H9 (cell line): ENCODE data around the gene GSK3A. TPM values are rescaled to one million over a fixed set of nuclear protein-coding genes. Genes with fewer than 3 reads are reported as not detected.

Experiments used
- DNase-seq: peaks from one replicate; pipeline ENCODE4 v3.0.0-alpha.2; 2017
- H2AFZ ChIP-seq: one replicate; pipeline ENCODE4 v1.6.1; 2013; ENCODE audit warnings: mild to moderate bottlenecking, low read length, control low read depth, moderate library complexity
- H2AK5ac ChIP-seq: 2 replicates; pipeline ENCODE4 v1.6.1; 2013; ENCODE audit warnings: low read length, control low read depth, mixed read lengths; ENCODE audit not compliant: insufficient read length
- H2BK120ac ChIP-seq: one replicate; pipeline ENCODE4 v1.6.1; 2013; ENCODE audit warnings: low read depth, mild to moderate bottlenecking, low read length, control low read depth, inconsistent platforms; ENCODE audit not compliant: poor library complexity, severe bottlenecking
- H2BK12ac ChIP-seq: 2 replicates; pipeline ENCODE4 v1.6.1; 2013; ENCODE audit warnings: low read length, control low read depth, mixed read lengths, low read depth; ENCODE audit not compliant: insufficient read length
- H2BK15ac ChIP-seq: 2 replicates; pipeline ENCODE4 v1.6.1; 2013; ENCODE audit warnings: low read depth, low read length, control low read depth
- H2BK20ac ChIP-seq: one replicate; pipeline ENCODE4 v1.6.1; 2013; ENCODE audit warnings: low read depth, mild to moderate bottlenecking, low read length, control low read depth, inconsistent platforms; ENCODE audit not compliant: poor library complexity, severe bottlenecking
- H2BK5ac ChIP-seq: 2 replicates; pipeline ENCODE4 v1.6.1; 2013; ENCODE audit warnings: low read length, control low read depth, mixed read lengths; ENCODE audit not compliant: insufficient read length
- H3K14ac ChIP-seq: 2 replicates; pipeline ENCODE4 v1.6.1; 2013; ENCODE audit warnings: low read length, control low read depth; ENCODE audit not compliant: insufficient read depth
- H3K18ac ChIP-seq: 2 replicates; pipeline ENCODE4 v1.6.1; 2013; ENCODE audit warnings: low read depth, mild to moderate bottlenecking, mixed read lengths, low read length, control low read depth; ENCODE audit not compliant: insufficient read length
- H3K23ac ChIP-seq: 2 replicates; pipeline ENCODE4 v1.6.1; 2013; ENCODE audit warnings: low read length, control low read depth, mixed read lengths, low read depth; ENCODE audit not compliant: insufficient read length
- H3K23me2 ChIP-seq: 2 replicates; pipeline ENCODE4 v1.6.1; 2013; ENCODE audit warnings: low read depth, mild to moderate bottlenecking, mixed read lengths, low read length, control low read depth; ENCODE audit not compliant: insufficient read length, poor library complexity, severe bottlenecking
- H3K27ac ChIP-seq: 2 replicates; pipeline ENCODE4 v1.5.1; 2013; ENCODE audit warnings: low read length, control low read depth, mixed read lengths, low read depth; ENCODE audit not compliant: insufficient read length
- H3K27me3 ChIP-seq: 2 replicates; pipeline ENCODE4 v1.6.1; 2013; ENCODE audit warnings: low read length, control low read depth, inconsistent platforms; ENCODE audit not compliant: insufficient read depth
- H3K4ac ChIP-seq: 2 replicates; pipeline ENCODE4 v1.6.1; 2013; ENCODE audit warnings: low read depth, mild to moderate bottlenecking, control low read depth, inconsistent platforms, low read length, moderate library complexity
- H3K4me1 ChIP-seq: 2 replicates; pipeline ENCODE4 v1.6.1; 2013; ENCODE audit warnings: low read length, control low read depth, inconsistent platforms; ENCODE audit not compliant: insufficient read depth
- H3K4me2 ChIP-seq: 2 replicates; pipeline ENCODE4 v1.6.1; 2013; ENCODE audit warnings: low read length, control low read depth, mixed read lengths; ENCODE audit not compliant: insufficient read length, insufficient read depth
- H3K56ac ChIP-seq: 2 replicates; pipeline ENCODE4 v1.6.1; 2013; ENCODE audit warnings: low read depth, mild to moderate bottlenecking, mixed read lengths, low read length, control low read depth; ENCODE audit not compliant: insufficient read length
- H3K79me1 ChIP-seq: 2 replicates; pipeline ENCODE4 v1.6.1; 2013; ENCODE audit warnings: low read depth, mild to moderate bottlenecking, moderate library complexity, low read length, control low read depth, inconsistent platforms; ENCODE audit not compliant: insufficient read depth, poor library complexity, severe bottlenecking
- H3K79me2 ChIP-seq: 2 replicates; pipeline ENCODE4 v1.6.1; 2013; ENCODE audit warnings: low read length, control low read depth, inconsistent platforms; ENCODE audit not compliant: insufficient read depth
- H3K9ac ChIP-seq: 2 replicates; pipeline ENCODE4 v1.6.1; 2013; ENCODE audit warnings: low read length, control low read depth, mixed read lengths; ENCODE audit not compliant: insufficient read length; ENCODE audit errors: extremely low read depth
- H3K9me3 ChIP-seq: one replicate; pipeline ENCODE4 v1.6.1; 2013; ENCODE audit warnings: low read depth, low read length, inconsistent platforms; ENCODE audit not compliant: control insufficient read depth
- H3T11ph ChIP-seq: one replicate; pipeline ENCODE4 v1.6.1; 2013; ENCODE audit warnings: mild to moderate bottlenecking, low read length, control low read depth, inconsistent platforms
- H4K20me1 ChIP-seq: one replicate; pipeline ENCODE4 v1.6.1; 2013; ENCODE audit not compliant: control insufficient read depth, insufficient read length, insufficient read depth
- H4K5ac ChIP-seq: 2 replicates; pipeline ENCODE4 v1.6.1; 2013; ENCODE audit warnings: low read depth, mild to moderate bottlenecking, mixed read lengths, low read length, control low read depth; ENCODE audit not compliant: insufficient read length
- H4K8ac ChIP-seq: replicated peaks from 2 replicates; pipeline ENCODE4 v1.6.1; 2013; ENCODE audit warnings: low read length, control low read depth, mixed read lengths, low read depth; ENCODE audit not compliant: insufficient read length
- H4K91ac ChIP-seq: 2 replicates; pipeline ENCODE4 v1.6.1; 2013; ENCODE audit warnings: low read depth, mild to moderate bottlenecking, moderate library complexity, mixed read lengths, low read length, control low read depth; ENCODE audit not compliant: insufficient read length
- H3K27ac Mint-ChIP-seq, 3 experiments: 2 replicates in 2 of 3; 3 replicates in 1 of 3; pipeline ENCODE4 v1.8.0; 2020 to 2021; ENCODE audit warnings: mixed read lengths in 3 of 3, mild to moderate bottlenecking in 1 of 3, moderate library complexity in 1 of 3
- H3K27me3 Mint-ChIP-seq: 2 replicates; pipeline ENCODE4 v1.8.0; 2021; ENCODE audit warnings: low read depth, mild to moderate bottlenecking, moderate library complexity, mixed read lengths
- H3K36me3 Mint-ChIP-seq, 3 experiments: 2 replicates in 2 of 3; 3 replicates in 1 of 3; pipeline ENCODE4 v1.8.0; 2020 to 2021; ENCODE audit warnings: low read depth in 3 of 3, mixed read lengths in 3 of 3; ENCODE audit not compliant: insufficient read depth in 1 of 3
- H3K4me1 Mint-ChIP-seq, 2 experiments: 2 replicates each; pipeline ENCODE4 v1.8.0; 2020; ENCODE audit warnings: mixed read lengths in 2 of 2
- H3K4me3 Mint-ChIP-seq, 2 experiments: 2 replicates in 1 of 2; 3 replicates in 1 of 2; pipeline ENCODE4 v1.8.0; 2020 to 2021; ENCODE audit warnings: mild to moderate bottlenecking in 2 of 2, mixed read lengths in 2 of 2, moderate library complexity in 1 of 2
- H3K9me3 Mint-ChIP-seq, 2 experiments: 2 replicates in 1 of 2; 3 replicates in 1 of 2; pipeline ENCODE4 v1.8.0; 2020; ENCODE audit warnings: mild to moderate bottlenecking in 2 of 2, mixed read lengths in 2 of 2, moderate library complexity in 1 of 2
- WGBS: extraction: QIAGEN DNeasy Blood & Tissue Kit; methylation state at CpG from one replicate; pipeline ENCODE4 v1.1.7; 2013; ENCODE audit warnings: missing lambda C conversion rate, low lambda C conversion rate, mixed read lengths; ENCODE audit not compliant: insufficient read length; ENCODE audit errors: extremely low coverage; 5-methylcytosine and 5-hydroxymethylcytosine counted together
- total RNA-seq: library from RNA; stranded (reverse); gene quantifications from 2 replicates; pipeline ENCODE4 v1.2.1, GENCODE V29; 2021
- TF ChIP-seq, protein P1 (sequence below): fragments of 200-600 bp; sonication (generic); conservative IDR thresholded peaks from 3 replicates; pipeline ENCODE4 v1.8.0; 2021; ENCODE audit warnings: antibody characterized with exemption, mild to moderate bottlenecking

The GSK3A gene
- total RNA-seq, 1 experiment from 2014 or later = 52.4 TPM

DNA sequence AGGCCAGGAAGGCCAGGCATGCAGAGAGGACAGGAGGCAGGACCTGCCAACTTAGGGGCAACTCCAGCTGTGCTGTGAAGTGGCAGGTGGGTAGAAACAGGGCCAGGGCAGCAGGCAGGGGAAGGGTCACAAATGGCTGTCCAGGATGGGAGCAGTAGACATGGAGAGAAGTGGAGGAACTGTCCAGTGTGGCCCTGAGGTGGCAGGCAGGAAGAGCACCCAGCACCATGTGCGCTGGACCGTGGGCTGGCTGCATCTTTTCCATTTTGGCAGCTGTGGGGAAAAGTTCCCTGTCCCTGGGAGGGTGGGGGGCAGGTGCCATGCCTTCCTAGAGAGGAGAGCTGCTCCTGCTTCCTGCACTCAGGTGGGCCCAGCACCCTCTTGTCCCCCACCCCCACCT lies 38.7 kb downstream of the GSK3A start:
- Histone ChIP-seq H3K27me3 (no peaks in the 10 kb centered on the region), H4K20me1 (no peaks in the 10 kb centered on the region), H4K91ac (no peak overlapping the region), H3K4me1 (no peaks in the 10 kb centered on the region; the same call in 1 of the 2 replicates), H2AK5ac (no peak overlapping the region), H3K4ac (no peak overlapping the region), H2BK12ac (no peak overlapping the region), H2AFZ (no peak overlapping the region), H3K4me2 (no peak overlapping the region), H3K27ac (no peak overlapping the region), H3K9ac (no peak overlapping the region), H3K18ac (no peak overlapping the region), H3K79me1 (peaks cover 4% of the 10 kb centered on the region), H3T11ph (no peak overlapping the region), H4K8ac (no peak overlapping the region), H3K23ac (no peak overlapping the region), H3K9me3 (no peaks in the 10 kb centered on the region), H2BK120ac (no peak overlapping the region), H3K56ac (no peak overlapping the region), H2BK15ac (no peak overlapping the region), H3K23me2 (peaks cover 2% of the 10 kb centered on the region), H2BK20ac (no peak overlapping the region), H3K79me2 (peaks cover 6% of the 10 kb centered on the region; the same call in 1 of the 2 replicates), H2BK5ac (no peak overlapping the region), H3K14ac (no peak overlapping the region), H4K5ac (no peak overlapping the region)
- Mint-ChIP-seq H3K9me3 (no peaks in the 10 kb centered on the region), H3K4me1 (peaks cover 34 to 51% of the 10 kb centered on the region in 2 experiments), H3K4me3 (no peak overlapping the region), H3K27me3 (no peaks in the 10 kb centered on the region), H3K36me3 (peaks cover 52 to 93% (median 89%) of the 10 kb centered on the region in 3 experiments), H3K27ac (no peak overlapping the region; a peak in 1 of 7 replicates)
- DNase-seq = no peak
- TF ChIP-seq, protein P1, sequence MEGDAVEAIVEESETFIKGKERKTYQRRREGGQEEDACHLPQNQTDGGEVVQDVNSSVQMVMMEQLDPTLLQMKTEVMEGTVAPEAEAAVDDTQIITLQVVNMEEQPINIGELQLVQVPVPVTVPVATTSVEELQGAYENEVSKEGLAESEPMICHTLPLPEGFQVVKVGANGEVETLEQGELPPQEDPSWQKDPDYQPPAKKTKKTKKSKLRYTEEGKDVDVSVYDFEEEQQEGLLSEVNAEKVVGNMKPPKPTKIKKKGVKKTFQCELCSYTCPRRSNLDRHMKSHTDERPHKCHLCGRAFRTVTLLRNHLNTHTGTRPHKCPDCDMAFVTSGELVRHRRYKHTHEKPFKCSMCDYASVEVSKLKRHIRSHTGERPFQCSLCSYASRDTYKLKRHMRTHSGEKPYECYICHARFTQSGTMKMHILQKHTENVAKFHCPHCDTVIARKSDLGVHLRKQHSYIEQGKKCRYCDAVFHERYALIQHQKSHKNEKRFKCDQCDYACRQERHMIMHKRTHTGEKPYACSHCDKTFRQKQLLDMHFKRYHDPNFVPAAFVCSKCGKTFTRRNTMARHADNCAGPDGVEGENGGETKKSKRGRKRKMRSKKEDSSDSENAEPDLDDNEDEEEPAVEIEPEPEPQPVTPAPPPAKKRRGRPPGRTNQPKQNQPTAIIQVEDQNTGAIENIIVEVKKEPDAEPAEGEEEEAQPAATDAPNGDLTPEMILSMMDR = no peak
- WGBS = no CpG with 5 or more reads among the region's 2 CpGs
